ENCODE data around the gene MCTS1.
"Not testable (repeated sequence)": the region's sequence is repeated elsewhere in the genome, so short reads cannot be mapped to it uniquely, and the experiment has no call there.

Gene MCTS1, protein sequence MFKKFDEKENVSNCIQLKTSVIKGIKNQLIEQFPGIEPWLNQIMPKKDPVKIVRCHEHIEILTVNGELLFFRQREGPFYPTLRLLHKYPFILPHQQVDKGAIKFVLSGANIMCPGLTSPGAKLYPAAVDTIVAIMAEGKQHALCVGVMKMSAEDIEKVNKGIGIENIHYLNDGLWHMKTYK

DNA sequence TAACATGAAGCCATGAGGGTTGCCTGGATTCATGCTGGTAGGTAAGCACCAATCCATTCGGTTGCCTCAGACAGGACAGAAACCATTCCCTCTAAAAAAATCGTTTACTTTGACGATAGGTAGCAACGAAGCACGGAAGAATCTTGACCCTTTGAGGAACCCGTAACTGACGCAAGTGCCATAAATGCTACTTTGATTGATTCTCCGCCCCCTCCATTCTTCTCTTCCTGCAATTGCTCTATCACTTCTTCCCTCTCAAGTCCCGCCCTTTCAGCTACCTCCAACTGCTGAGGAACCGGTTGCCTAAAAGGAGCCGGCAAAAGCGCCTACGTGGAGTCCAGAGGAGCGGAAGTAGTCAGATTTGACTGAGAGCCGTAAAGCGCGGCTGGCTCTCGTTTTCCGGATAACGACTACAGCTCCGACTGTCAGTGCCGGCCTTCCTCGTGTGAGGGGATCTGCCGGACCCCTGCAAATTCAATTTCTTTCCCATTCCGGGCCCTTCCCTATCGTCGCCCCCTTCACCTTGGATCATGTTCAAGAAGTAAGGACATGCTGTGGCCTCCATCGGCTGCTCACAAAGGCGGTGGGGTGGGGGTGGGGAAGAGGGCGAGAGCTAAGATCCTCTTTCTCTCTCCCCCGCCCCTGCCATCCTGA lies at the start of gene MCTS1:
TSS of gene MCTS1 (plus strand) at position 395 of the 654 bp plus-strand sequence. CDS start at position 531, 136 bp downstream.
- DNase-seq (ENCODE audit: low read depth), result peak; percentile 97

DNA sequence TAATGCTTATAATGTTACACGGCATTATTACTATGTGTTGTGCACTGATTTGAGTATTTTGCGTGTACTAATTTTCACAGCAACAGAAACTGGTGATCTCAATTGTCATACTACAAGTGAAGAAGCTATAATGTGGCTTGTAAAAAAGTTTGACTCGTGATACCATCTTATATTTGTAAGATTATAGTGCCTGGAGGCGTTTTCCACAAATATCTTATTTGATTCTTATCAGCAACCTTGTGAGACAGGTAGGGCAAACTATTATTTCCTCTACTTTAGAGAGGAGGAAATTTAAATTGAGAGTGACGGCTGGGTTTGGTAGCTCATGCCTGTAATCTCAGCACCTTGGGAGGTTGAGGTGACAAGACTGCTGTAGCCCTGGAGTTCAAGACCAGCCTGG lies 47.6 kb upstream of the MCTS1 start:
- no peak for DNase-seq (ENCODE audit: low read depth)

DNA sequence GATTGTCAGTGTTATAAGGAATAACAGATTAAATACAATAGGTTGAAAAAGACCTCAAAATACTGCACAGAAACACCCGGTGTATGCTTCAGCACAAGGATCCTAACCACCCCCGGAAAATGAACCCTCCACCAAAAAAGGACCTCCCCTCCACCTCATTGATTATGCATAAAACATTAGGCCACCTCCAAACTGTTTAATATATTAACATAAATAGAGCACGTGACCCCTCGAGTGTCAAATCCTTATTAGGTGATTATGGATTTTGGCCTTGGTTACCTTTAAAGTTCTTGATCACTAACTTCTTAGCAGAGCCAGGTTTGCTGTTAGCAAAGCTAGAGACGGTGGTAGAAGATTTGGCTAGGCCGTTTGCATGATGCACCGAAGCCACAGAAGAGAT lies 44.1 kb upstream of the MCTS1 start:
- DNase-seq (ENCODE audit: low read depth), result no peak

DNA sequence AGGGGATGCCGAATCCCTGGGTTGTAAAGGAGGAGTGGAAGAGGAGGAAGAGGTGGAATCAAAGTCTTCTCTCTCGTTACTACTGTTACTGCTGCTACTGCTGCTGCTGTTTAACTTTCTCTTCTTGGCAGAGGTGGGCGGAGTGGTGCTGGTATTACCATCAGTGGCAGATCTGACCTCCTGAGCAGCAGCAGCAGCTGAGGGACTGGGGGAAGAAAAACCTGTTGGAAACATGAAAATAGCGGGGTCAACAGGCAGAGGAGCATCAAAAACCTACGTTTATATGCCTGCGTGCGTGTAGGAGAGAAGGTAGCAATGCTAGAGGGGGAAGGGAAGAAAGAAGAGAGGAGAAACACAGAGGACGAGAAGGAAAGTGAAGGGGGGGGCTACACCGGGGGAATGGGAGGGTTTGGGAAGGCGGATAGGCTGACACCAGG lies 43.5 kb upstream of the MCTS1 start:
- DNase-seq (ENCODE audit: low read depth), result no peak

DNA sequence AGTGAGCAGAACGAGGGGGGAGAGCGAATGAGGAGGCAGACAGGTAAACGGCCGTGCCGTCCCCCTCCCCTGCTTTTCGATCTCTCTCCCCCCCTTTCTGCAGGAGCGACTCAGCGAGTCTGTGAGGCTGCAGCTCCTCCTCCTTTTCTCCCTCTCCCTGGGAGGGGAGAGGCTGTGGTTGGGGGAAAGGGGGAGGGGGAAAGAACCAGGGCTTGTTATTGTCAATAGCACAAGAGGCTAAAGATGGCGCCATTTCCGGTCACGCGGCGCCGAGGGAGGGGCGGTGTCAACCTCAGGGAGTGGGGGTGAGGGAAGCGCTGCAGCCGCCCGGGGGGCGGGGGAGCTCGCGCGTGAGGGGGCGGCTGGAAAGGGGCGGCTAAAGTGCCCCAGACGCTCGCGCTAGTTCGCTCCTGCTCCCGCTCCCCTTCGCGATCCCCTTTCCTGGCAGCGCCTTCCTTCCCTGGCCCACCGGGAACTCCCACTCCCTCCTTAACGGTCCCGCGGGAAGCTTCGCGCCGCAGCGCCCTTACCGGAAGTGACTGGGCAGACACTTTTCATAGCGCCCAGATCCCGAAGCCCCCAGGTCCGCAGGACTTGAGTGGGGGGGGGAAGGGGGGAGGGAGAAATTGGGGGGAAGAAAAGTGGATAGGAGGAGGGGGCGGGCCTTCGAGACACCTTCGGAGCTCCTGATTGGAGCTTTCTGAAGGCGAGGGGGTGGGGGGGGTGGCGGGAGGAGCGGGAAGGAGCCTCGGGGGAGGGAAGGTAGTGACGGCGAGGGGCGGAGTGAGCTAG lies 42.9 kb upstream of the MCTS1 start, which contains the start of gene CUL4B:
TSS of gene CUL4B (minus strand) at position 121 of the 792 bp plus-strand sequence. CDS start 324 bp downstream, outside the sequence.
- DNase-seq (ENCODE audit: low read depth), result peak; percentile 97

DNA sequence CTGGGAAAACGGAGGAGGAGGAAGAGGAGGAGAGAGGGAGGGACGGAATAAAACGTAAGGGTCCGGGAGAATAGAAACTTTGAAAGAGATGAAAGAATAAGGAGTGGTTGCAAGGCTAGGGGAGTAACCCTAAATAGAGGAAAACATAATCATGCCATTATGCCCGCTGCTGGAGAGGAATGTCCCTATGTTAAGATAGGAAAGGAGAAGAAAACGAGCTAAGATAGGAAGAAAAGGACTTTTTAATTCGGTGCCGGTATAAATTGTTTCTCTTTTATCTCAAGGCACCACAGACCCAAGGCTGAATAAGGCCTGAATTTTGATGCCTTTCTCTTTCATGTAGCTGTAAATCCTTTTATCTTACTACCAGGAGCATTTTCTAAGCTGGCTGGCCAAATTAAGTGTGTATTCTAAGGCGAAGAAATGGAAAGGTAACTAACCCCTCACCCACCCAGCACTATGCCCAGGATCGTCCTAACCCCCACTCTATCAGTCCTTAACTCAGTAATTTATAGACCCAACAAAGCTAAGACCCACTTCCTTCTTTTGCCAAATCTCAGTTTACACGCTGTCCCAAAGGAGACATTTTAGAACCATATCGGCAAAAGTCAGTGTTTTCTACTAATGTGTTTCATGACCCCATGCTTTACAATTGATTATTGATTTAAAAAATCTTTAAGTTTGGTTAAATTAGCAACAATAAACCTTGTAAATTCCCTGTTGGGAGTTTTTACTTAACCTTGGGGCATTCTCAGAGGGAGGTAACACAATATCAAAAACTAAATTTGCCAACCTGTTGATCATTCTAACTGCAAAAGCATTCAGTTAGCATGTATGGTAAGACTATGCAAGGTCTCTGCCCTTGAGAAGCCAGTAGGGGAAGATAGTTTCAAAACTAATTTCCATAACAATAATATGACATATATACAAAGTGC lies 42.0 kb upstream of the MCTS1 start:
- no peak for DNase-seq (ENCODE audit: low read depth)

DNA sequence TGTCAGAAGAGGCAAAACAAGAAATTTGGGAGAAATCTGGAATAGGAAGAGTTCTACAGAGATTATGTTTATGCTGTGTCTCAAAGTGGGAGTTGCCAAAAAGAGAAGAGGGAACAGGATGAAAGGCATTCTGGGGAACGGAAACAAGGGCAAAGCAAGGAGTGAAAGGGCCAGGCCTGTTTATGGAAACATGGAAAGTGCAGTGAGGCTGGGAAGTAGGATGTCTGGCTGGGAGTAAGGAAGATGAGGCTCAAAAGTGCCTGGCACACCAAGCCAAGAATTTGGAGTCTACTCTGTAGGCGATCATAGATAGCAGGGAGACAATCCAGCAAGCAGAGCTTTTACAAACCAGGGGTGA lies 41.4 kb upstream of the MCTS1 start:
- DNase-seq (ENCODE audit: low read depth), result no peak

DNA sequence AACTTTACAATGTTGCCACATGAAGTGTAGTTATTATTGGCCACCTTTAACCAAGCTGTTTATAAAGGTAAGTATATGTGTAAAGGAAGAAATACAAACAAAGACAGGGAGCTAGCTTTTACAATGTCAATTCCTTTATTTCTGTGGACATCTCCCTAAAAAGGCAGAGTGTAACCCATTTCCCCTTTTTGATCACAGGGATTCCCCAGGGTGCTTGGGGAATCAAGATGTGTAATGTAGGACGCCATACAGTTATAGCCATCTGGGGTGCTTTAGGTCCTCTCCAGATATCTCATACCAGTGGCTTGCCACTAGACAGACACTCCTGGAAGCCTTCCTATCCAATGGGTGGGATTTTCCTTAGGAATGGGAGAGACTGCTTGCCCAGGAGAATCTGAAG lies 39.0 kb upstream of the MCTS1 start:
- no peak for DNase-seq (ENCODE audit: low read depth)

DNA sequence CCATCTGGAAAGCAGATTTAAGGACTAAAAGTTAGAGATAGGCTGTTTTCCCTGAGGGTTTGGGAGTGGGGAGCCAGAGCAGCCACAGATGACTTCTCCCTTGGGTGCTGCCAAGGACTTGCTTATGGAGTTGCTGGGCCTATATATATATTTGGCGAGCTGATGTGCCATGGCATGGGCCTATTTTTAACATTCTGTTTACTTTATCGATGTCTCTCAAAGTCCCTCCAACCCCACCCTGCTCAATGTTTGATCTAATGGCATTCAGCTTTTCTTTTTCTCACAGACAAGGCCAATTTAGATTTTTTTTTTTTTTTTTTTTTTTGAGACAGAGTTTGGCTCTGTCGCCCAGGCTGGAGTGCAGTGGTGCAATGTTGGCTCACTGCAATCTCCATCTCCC lies 37.1 kb upstream of the MCTS1 start:
- no peak for DNase-seq (ENCODE audit: low read depth)

DNA sequence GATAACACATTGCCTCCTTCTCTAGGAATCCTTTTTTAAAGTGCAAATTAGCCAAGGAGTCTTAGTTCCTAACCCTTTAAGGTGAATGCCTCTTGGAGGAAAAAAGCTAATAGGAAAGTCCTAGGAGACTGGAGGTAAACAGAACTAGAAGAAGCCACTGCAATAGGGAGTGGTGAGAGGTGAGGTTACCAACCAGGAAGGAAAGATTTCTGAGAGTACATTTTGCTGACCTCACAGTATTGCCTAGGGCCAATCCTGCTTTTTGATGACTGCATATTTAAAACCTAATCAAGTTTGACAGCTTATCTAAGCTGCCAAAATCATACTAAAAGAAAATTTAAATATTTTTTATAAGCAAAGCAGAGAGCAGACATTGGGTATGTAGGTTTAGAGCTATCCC lies 35.9 kb upstream of the MCTS1 start:
- no peak for DNase-seq (ENCODE audit: low read depth)

DNA sequence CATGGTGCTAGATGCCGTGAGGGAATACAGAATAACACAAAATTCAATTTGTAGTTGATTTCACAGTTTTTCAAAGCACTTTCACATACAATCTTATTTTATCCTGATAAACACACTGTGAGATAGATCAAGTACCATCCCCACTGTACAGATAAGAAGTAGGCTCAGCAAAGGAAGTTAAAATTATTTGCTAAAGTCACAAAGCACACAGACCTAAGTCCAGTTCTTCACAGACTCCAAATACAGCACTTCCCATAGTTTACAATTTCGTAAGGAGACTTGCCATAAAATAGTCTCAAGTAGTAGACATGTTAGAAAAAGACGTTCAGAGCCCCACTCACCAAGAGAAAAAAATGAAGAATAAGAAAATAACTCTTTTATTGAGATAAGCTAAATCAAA lies 35.3 kb upstream of the MCTS1 start:
- DNase-seq (ENCODE audit: low read depth), result no peak

DNA sequence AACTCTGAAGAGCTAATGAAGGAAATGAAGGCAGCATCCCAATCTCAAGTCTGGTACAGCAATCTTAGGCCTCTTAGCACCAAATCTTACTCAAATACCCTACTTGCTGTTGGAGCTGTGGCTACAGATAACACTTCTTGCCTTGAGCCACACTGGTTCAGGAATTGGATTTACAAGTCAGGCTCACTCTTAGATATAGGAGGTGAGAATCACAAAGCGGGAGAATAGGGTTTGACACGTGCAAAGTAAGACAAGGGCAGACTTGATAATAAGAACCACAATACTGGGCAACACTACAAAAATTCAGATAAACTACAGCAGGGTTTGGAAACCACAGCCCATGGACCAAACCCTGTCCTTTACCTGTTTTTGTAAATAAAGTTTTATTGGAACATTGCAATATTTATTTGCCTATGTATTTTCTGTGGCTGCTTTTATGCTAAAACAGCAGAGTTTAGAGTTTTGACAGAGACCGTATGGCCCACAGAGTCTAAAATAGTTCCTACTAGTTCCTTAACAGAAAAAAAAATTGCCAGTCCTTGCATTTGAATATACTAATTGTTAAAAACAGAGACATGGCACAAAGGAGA lies 33.8 kb upstream of the MCTS1 start:
- no peak for DNase-seq (ENCODE audit: low read depth)

DNA sequence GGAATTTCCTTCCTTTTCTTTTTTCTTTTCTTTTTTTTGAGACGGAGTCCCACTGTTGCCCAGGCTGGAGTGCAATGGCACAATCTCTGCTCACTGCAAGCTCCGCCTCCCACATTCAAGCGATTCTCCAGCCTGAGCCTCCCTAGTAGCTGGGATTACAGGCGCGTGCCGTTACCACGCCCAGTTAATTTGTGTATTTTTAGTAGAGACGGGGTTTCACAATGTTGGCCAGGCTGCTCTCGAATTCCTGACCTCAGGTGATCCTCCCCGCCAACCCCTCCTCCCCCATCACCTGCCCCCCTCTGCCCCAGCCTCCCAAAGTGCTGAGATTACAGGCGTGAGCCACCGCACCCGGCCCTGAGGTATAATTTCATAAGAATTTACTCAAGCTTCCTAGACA lies 30.1 kb upstream of the MCTS1 start:
- not testable (repeated sequence) for DNase-seq (ENCODE audit: low read depth)

DNA sequence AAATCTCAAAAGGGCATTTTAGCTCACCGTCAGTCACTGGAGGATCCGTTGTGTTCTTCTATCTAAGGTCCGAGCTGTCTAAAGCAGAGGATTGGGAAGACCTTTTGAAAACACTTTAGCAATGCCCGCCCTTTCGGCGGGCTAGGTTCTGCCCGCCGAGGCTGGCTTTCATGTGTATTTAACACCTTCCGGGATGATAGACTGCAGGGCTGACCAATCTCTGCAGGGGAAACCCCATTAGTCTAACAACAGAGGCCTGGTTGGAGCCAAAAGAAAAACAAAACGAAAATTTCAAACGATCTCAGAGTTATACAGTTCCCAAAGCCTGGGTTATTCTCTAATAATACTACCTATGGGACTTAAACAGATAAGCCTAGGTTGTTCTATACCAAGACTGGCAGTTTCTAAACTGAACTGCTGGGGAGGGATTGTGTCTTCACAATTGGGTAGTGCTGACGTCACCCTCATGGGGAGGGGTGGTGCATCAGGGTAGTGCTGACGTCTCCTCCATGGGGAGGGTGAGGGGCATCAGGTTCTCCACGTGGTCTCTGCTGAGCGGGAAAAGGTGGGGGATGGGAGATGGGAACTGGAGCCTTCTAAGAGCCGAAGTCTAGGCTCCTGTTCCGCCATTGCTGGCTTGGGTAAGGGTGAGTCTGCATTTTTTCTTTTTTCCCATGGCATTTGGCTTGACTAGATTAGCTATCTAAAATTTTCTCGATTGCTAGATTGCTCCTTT lies 28.4 kb upstream of the MCTS1 start:
- DNase-seq (ENCODE audit: low read depth), result no peak

DNA sequence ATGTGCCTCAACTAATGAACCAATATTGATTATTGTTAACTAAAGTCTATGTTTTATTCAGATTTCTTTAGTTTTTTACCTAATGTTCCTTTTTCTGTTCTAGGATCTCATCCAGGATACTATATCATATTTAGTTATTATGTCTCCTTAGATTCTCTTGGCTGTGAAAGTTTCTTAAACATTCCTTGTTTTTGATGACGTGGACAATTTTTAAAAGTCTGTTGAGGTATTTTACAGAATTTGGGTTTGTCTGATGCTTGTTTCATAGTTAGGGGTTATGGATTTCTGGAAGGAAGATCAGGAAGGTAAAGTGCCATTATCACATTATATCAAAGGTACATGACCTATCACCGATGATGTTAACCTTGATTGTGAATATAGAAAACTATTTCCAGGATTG lies 18.2 kb upstream of the MCTS1 start:
- no peak for DNase-seq (ENCODE audit: low read depth)

DNA sequence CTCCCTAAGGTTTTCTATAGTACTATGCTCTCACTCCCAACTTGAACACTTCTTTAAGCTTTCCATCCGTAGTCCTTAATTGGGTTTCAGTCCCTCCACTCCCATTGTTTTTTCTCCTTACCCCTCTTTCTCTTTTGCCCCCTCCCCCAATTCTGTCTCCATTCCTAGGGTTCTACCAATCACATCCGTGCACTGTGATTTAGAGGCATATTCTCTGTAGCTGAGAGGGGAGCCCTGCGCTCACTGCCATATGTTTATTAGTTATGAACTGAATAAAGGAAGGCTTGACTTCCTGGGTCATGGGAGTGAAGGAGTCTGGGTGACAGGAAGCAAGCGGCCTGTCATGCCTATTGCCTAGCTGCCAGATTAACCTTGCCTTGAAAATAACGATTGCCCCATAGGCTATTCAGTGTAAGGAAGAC lies 471 bp downstream of the MCTS1 start:
- peak; percentile 71 for DNase-seq (ENCODE audit: low read depth)

DNA sequence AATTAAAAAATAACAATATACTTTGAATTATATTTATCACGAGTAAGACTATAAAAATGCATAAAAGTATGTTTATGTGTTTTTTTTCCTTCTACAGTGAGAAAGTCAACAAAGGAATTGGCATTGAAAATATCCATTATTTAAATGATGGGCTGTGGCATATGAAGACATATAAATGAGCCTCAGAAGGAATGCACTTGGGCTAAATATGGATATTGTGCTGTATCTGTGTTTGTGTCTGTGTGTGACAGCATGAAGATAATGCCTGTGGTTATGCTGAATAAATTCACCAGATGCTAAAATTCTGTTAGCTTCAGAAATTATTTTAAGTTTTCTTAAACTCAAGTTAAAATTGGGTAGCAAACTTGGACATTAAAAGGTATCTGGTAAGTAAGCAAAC lies 8.2 kb downstream of the MCTS1 start:
- DNase-seq (ENCODE audit: low read depth), result no peak

DNA sequence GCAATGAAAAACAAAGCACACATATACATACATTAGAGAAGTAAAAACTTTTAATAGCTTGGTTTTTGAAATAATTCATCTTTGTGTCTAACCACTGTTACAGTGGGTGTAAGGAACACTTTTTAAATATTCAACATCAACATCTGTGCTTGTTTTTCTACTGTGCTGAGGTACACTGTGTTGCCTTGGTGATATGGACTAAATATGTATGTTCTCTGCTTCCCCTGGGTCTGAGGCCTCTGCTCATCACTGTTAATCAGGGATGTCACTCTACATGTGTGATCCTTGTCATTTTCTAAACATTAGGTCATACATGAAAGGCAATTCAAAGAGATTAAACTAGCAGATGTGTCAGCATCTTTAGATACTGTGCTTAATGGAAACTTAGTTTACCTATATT lies 10.9 kb downstream of the MCTS1 start:
- DNase-seq (ENCODE audit: low read depth), result no peak

DNA sequence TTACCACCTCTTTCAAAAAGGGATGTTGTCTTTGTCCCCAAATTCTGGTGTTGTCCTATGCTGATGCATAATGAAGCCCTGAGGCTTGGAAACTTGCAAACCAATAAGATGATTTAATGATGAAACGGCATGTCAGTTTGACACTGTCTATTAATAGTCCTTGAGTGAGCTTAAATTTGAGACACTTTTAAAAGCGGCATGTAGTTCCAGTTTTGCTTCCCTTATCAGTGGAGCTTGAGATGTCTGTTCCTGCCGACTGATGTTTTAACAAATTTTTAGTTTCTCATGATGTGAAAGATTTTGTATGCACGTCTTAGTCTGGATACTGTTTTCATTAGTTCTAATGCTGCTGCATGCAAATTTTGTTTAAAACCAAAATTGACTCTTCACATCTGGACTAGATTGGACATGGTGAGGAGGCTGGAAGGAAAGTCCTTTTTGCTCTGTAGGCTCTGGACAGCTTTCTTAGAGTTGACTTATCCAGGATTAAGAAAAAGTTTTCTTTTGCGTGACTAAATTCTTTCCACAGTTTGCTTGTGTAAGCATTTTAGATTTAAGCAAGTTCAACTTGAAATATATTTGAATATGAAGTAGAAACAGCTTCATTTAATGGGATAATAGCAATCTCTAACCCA lies 14.2 kb downstream of the MCTS1 start:
- DNase-seq (ENCODE audit: low read depth), result no peak

DNA sequence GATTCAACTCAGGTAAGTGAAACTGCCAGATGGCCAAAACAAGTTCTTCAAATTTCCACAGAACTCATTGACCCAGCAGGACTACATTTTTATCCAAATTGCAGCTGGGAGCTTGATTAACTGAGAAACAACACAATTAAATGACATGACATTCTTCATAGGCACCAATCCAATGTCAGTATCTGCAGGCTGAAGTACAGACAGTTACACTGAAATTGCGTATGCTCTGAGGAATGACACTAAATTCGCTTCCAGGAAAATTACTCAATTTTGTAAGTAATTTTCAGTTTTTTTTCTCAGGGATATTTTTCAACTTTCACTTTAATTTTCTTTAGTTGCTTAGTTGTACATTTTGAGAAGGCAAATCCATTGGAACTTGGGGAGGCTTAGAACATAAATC lies 21.5 kb downstream of the MCTS1 start:
- peak; percentile 21 for DNase-seq (ENCODE audit: low read depth)

All from amniotic epithelial cell (primary cell).